NCI-H2029 (cell line): ENCODE measurements around the gene MED13L.

Source experiments
- DNase-seq: peaks from one replicate; lab custom pipeline; 2025; lab: John Stamatoyannopoulos, UW

Gene MED13L

GRCh38 chr12:115943310-115943629 is 334.2 kb downstream of the MED13L start:
- no peak for DNase-seq

GRCh38 chr12:115942346-115942745 is 335.1 kb downstream of the MED13L start:
- DNase-seq = no peak

- DNase-seq = no peak
Observed at GRCh38 chr12:115941362-115941761, 336.1 kb downstream of the MED13L start.

- no peak for DNase-seq
Observed at GRCh38 chr12:115938794-115939377, 338.6 kb downstream of the MED13L start.

GRCh38 chr12:115936997-115937916 is 340.2 kb downstream of the MED13L start:
- no peak for DNase-seq

GRCh38 chr12:115934877-115935276 is 342.6 kb downstream of the MED13L start:
- no peak for DNase-seq

- no peak for DNase-seq
Observed at GRCh38 chr12:115934046-115934445, 343.4 kb downstream of the MED13L start.

GRCh38 chr12:115932066-115932465 is 345.4 kb downstream of the MED13L start:
- no peak for DNase-seq

- no peak for DNase-seq
Observed at GRCh38 chr12:115930336-115930735, 347.2 kb downstream of the MED13L start.

GRCh38 chr12:115926037-115926670 is 351.3 kb downstream of the MED13L start:
- no peak for DNase-seq

GRCh38 chr12:115923851-115924250 is 353.6 kb downstream of the MED13L start:
- DNase-seq = no peak

- DNase-seq = no peak
Observed at GRCh38 chr12:115922952-115923564, 354.4 kb downstream of the MED13L start.

GRCh38 chr12:115920395-115921183 is 356.9 kb downstream of the MED13L start:
- DNase-seq = no peak

- no peak for DNase-seq
Observed at GRCh38 chr12:115918763-115919162, 358.7 kb downstream of the MED13L start.

GRCh38 chr12:115916910-115917668 is 360.4 kb downstream of the MED13L start:
- DNase-seq = peak; percentile 51

- no peak for DNase-seq
Observed at GRCh38 chr12:115914122-115914521, 363.4 kb downstream of the MED13L start.

GRCh38 chr12:115912440-115912839 is 365.1 kb downstream of the MED13L start:
- no peak for DNase-seq

- no peak for DNase-seq
Observed at GRCh38 chr12:115911360-115911759, 366.1 kb downstream of the MED13L start.

GRCh38 chr12:115910057-115910456 is 367.4 kb downstream of the MED13L start:
- DNase-seq = no peak
